Stimulated activated CD8-positive, alpha-beta memory T cell treated with anti-CD3 and anti-CD28 coated beads, Interleukin-12 subunit alpha, Interleukin-12 subunit beta, amount 100 ng/mL, for 24 hours (primary cell): ENCODE results near the gene TTLL1.
"Not testable (repeated sequence)": the region's sequence is repeated elsewhere in the genome, so short reads cannot be mapped to it uniquely, and the experiment has no call there.

Source experiments
- DNase-seq: peaks from one replicate; pipeline ENCODE4 v3.0.0-alpha.2; 2020; ENCODE audit errors: extremely low read depth

The TTLL1 gene

GRCh38 chr22:43013355-43014315 lies 75.6 kb downstream of the TTLL1 start:
- no peak for DNase-seq

- DNase-seq = no peak
Observed at GRCh38 chr22:43012390-43012789, 76.8 kb downstream of the TTLL1 start.

- no peak for DNase-seq
Observed at GRCh38 chr22:43011079-43011478, 78.1 kb downstream of the TTLL1 start.

GRCh38 chr22:43009444-43009843 lies 79.7 kb downstream of the TTLL1 start:
- no peak for DNase-seq

GRCh38 chr22:43008921-43009320 lies 80.3 kb downstream of the TTLL1 start:
- DNase-seq = no peak

- no peak for DNase-seq
Observed at GRCh38 chr22:43008509-43008908, 80.7 kb downstream of the TTLL1 start.

- no peak for DNase-seq
Observed at GRCh38 chr22:43007519-43008102, 81.6 kb downstream of the TTLL1 start.

- no peak for DNase-seq
Observed at GRCh38 chr22:43006753-43007152, 82.4 kb downstream of the TTLL1 start.

- no peak for DNase-seq
Observed at GRCh38 chr22:43006016-43006505, 83.1 kb downstream of the TTLL1 start.

GRCh38 chr22:43005106-43005505 lies 84.1 kb downstream of the TTLL1 start:
- DNase-seq = no peak

- no peak for DNase-seq
Observed at GRCh38 chr22:43004362-43005035, 84.7 kb downstream of the TTLL1 start.

GRCh38 chr22:43002202-43002586 lies 87.0 kb downstream of the TTLL1 start:
- no peak for DNase-seq

GRCh38 chr22:43001271-43002201 lies 87.7 kb downstream of the TTLL1 start:
- no peak for DNase-seq

GRCh38 chr22:43000441-43001175 lies 88.6 kb downstream of the TTLL1 start:
- no peak for DNase-seq

GRCh38 chr22:42997582-42998090 lies 91.6 kb downstream of the TTLL1 start:
- no peak for DNase-seq

GRCh38 chr22:42996646-42997365 lies 92.4 kb downstream of the TTLL1 start:
- no peak for DNase-seq

- DNase-seq = not testable (repeated sequence)
Observed at GRCh38 chr22:42995654-42996053, 93.5 kb downstream of the TTLL1 start.

- no peak for DNase-seq
Observed at GRCh38 chr22:42994917-42995562, 94.2 kb downstream of the TTLL1 start.

GRCh38 chr22:42994276-42994916 lies 94.8 kb downstream of the TTLL1 start:
- no peak for DNase-seq
